ENCODE measurements around the gene CEBPG.

GRCh38 chr19:33424181-33424580, 50.7 kb downstream of the CEBPG start:
- no peak for TF ChIP-seq CTCF (conservative IDR thresholded peaks at IDR 0.05 in 1 of 2, IDR thresholded peaks at IDR 0.05 in 1 of 2; ENCODE audit: low read depth in 1 of 2, low read length in 2 of 2)
- no peak for TF ChIP-seq EZH2 (IDR thresholded peaks at IDR 0.05; ENCODE audit: low read length, missing control alignments)

Data from fibroblast of lung (primary cell).